Coronary artery (tissue), 2 donors: ENCODE measurements around the gene FYN.

Source experiments
- DNase-seq: peaks from one replicate; pipeline ENCODE4 v3.0.0-alpha.2; 2017; ENCODE audit warnings: low spot score
- H3K27ac ChIP-seq, 2 donors: fragments of 200-600 bp; sonication (generic); one replicate each; pipeline ENCODE4 v1.5.1; 2016 to 2019
- H3K4me3 ChIP-seq: fragments of 200-600 bp; sonication (generic); 2 replicates; pipeline ENCODE4 v1.5.1; 2016; ENCODE audit warnings: mild to moderate bottlenecking, moderate library complexity
- CTCF ChIP-seq: fragments of 200-600 bp; sonication (generic); IDR thresholded peaks from one replicate; pipeline ENCODE4 v1.5.1; 2019; ENCODE audit warnings: antibody characterized with exemption

FYN gene

GRCh38 chr6:111662794-111663593, 210.3 kb downstream of the FYN start:
- H3K27ac ChIP-seq, result peak overlapping the region; percentile 40 to 84
- no peak overlapping the region for H3K4me3 ChIP-seq
- TF ChIP-seq CTCF, result no peak

GRCh38 chr6:111662072-111662793, 211.0 kb downstream of the FYN start:
- DNase-seq, result no peak
- no peak for TF ChIP-seq CTCF
- H3K27ac ChIP-seq, result peak overlapping the region in 1 of 2 donors; percentile 84
- H3K4me3 ChIP-seq, result no peak overlapping the region

More at GRCh38 chr6:111662794-111663593, 210.3 kb downstream of the FYN start:
- no peak for DNase-seq

- no peak for DNase-seq
- TF ChIP-seq CTCF, result no peak
- no peak overlapping the region for H3K4me3 ChIP-seq
- H3K27ac ChIP-seq, result peak overlapping the region in 1 of 2 donors; percentile 84
Measured at GRCh38 chr6:111661541-111662061, 211.7 kb downstream of the FYN start.

- no peak for DNase-seq
- TF ChIP-seq CTCF, result no peak
- Histone ChIP-seq H3K27ac (no peak overlapping the region), H3K4me3 (no peak overlapping the region)
Measured at GRCh38 chr6:111660531-111660930, 212.7 kb downstream of the FYN start.

GRCh38 chr6:111658462-111659154, 214.6 kb downstream of the FYN start:
- peak overlapping the region in 1 of 2 donors; percentile 10 for H3K27ac ChIP-seq
- no peak for TF ChIP-seq CTCF
- no peak for DNase-seq

GRCh38 chr6:111657146-111657545, 216.1 kb downstream of the FYN start:
- DNase-seq, result no peak
- H3K4me3 ChIP-seq, result no peak overlapping the region
- no peak for TF ChIP-seq CTCF
- peak overlapping the region in 1 of 2 donors; percentile 3 for H3K27ac ChIP-seq

More at GRCh38 chr6:111658462-111659154, 214.6 kb downstream of the FYN start:
- no peak overlapping the region for H3K4me3 ChIP-seq
